ENCODE results near the gene TREM1. TPM values are rescaled to one million over a fixed set of nuclear protein-coding genes. Genes with fewer than 3 reads are reported as not detected.

The TREM1 gene
- total RNA-seq, 1 experiment from 2014 or later, result not detected

DNA sequence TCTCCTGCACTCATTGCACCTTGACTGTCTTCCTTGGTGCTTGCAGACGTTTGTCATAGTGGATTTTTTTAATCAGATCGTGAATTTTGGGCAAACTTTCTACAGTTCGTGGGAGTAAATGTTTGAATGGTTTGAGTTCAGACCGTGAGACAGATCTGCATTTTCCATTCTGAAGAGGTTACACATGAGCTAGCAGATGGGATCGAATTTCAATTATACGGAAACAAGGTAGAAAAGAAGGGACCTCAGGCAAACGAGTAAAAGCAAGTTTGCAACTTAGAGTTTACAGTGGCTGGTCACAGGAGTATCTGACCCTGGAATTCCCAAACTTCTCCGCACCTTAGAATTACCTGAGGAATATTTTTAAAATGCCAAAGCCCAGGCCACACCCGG lies 31.8 kb upstream of the TREM1 start:
- Mint-ChIP-seq H3K9me3 (ENCODE audit: unreplicated experiment) (no peaks in the 10 kb centered on the region), H3K27ac (ENCODE audit: unreplicated experiment) (no peak overlapping the region), H3K36me3 (ENCODE audit: insufficient read depth, unreplicated experiment) (no peaks in the 10 kb centered on the region), H3K4me1 (ENCODE audit: low read depth, unreplicated experiment) (peaks cover 8% of the 10 kb centered on the region), H3K27me3 (ENCODE audit: insufficient read depth, unreplicated experiment) (peaks cover 23% of the 10 kb centered on the region), H3K4me3 (ENCODE audit: unreplicated experiment) (peak overlapping the region; percentile 11)
- ChIA-PET CTCF (interaction anchor here (0.6 to 1.1 kb wide), 2 partner anchors 11 to 136 kb away, joined by 3 read pairs; no protein-coding TSS in a partner anchor), POLR2A (no interaction called here)
- no peak for TF ChIP-seq CTCF (IDR thresholded peaks at IDR 0.05; ENCODE audit: insufficient read depth in 1 of 2, low read depth in 1 of 2, low read length in 1 of 2, severe bottlenecking in 1 of 2, unreplicated experiment in 1 of 2)
- DNase-seq, result no peak
- Histone ChIP-seq H3K9me3 (no peaks in the 10 kb centered on the region), H3K4me3 (ENCODE audit: low read depth, low read length) (no peak overlapping the region), H3K4me1 (no peaks in the 10 kb centered on the region), H3K27me3 (replicated peaks; ENCODE audit: control insufficient read depth, insufficient read depth, low read length) (no peaks in the 10 kb centered on the region; the same call in 1 of the 2 replicates), H3K36me3 (ENCODE audit: control insufficient read depth, insufficient read depth, low read length) (no peaks in the 10 kb centered on the region)
- no TSS peak for BruUV-seq (replicated peaks)
- intact Hi-C loops (cut with micrococcal nuclease; ENCODE audit: unreplicated experiment), result loop anchor here (1.0 to 10.0 kb wide), 4 partner anchors 12 to 225 kb away; no protein-coding TSS in a partner anchor

DNA sequence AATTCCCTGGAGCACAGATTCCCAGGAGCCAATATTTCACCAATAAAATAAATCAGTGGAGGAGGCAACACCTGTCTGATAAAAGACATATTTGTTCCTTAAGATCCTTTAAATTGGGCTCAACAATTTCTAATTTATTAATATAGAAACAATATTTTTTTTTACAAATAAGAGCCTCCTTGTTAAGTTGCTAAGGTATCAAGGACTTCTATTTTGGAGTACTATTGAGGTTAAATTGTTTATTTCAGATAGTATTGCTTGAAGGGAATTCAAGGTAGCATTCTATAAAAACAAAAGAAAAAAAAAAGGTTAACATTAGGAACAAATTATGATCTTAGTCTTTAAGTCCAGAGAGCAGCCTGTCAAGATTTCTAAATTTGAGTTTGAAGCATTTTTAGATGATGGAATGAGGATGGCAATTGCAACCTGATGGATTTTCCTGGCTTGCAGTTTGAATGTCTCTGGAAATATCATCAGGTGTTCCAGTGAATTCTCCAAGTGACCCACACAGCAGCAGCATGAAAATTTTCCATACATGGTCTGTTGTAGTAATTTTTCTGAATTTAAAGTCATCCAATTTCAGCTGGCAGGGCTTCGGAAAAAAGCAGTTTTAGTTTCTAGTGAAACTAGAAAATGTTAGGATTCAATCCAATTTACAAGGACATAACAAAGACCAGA lies 29.6 kb upstream of the TREM1 start:
- no peaks in the 10 kb centered on the region for H3K36me3 ChIP-seq (ENCODE audit: control insufficient read depth, insufficient read depth, low read length)
- no peak for TF ChIP-seq CTCF (IDR thresholded peaks at IDR 0.05; ENCODE audit: insufficient read depth in 1 of 2, low read depth in 1 of 2, low read length in 1 of 2, severe bottlenecking in 1 of 2, unreplicated experiment in 1 of 2)
- POLR2A ChIA-PET, result no interaction called here
- no peak for DNase-seq
- Mint-ChIP-seq H3K9me3 (ENCODE audit: unreplicated experiment) (no peaks in the 10 kb centered on the region), H3K27me3 (ENCODE audit: insufficient read depth, unreplicated experiment) (peaks cover 41% of the 10 kb centered on the region), H3K36me3 (ENCODE audit: insufficient read depth, unreplicated experiment) (no peaks in the 10 kb centered on the region), H3K27ac (ENCODE audit: unreplicated experiment) (no peak overlapping the region), H3K4me3 (ENCODE audit: unreplicated experiment) (no peak overlapping the region), H3K4me1 (ENCODE audit: low read depth, unreplicated experiment) (peaks cover 8% of the 10 kb centered on the region)
- H3K27me3 ChIP-seq (replicated peaks; ENCODE audit: control insufficient read depth, insufficient read depth, low read length), result no peaks in the 10 kb centered on the region; the same call in 1 of the 2 replicates
- no TSS peak for BruUV-seq (replicated peaks)
- H3K4me1 ChIP-seq, result no peaks in the 10 kb centered on the region
- CTCF ChIA-PET, result no interaction called here
- no peaks in the 10 kb centered on the region for H3K9me3 ChIP-seq
- H3K4me3 ChIP-seq (ENCODE audit: low read depth, low read length), result no peak overlapping the region
- intact Hi-C loops (cut with micrococcal nuclease; ENCODE audit: unreplicated experiment), result loop anchor here (10.0 kb wide), 1 partner anchor 131 kb away; no protein-coding TSS in a partner anchor

DNA sequence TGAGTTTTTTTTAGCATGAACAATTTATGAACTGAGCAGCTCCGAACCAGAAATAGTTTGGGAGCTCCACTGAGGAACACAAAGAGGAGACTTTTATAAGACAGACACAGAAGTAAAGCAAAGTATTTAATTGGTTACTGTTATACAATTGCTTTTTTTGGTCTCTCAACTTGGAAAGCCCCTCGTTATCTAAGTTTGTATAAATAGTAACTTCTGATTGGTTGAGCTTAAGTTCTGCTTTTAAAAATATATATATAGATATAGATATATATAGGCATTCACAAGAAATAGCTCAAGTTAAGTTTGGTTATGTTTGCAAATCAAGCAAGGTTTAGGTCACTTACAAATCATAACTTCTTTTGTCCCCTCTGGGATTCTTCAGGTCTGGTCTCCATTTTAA lies 28.7 kb upstream of the TREM1 start:
- H3K9me3 ChIP-seq, result no peaks in the 10 kb centered on the region
- no peak overlapping the region for H3K27ac Mint-ChIP-seq (ENCODE audit: unreplicated experiment)
- ChIA-PET POLR2A (no interaction called here), CTCF (no interaction called here)
- no TSS peak for BruUV-seq (replicated peaks)
- no peaks in the 10 kb centered on the region for H3K36me3 Mint-ChIP-seq (ENCODE audit: insufficient read depth, unreplicated experiment)
- H3K27me3 ChIP-seq (replicated peaks; ENCODE audit: control insufficient read depth, insufficient read depth, low read length), result no peaks in the 10 kb centered on the region; the same call in 1 of the 2 replicates
- TF ChIP-seq CTCF (IDR thresholded peaks at IDR 0.05; ENCODE audit: insufficient read depth in 1 of 2, low read depth in 1 of 2, low read length in 1 of 2, severe bottlenecking in 1 of 2, unreplicated experiment in 1 of 2), result no peak
- H3K36me3 ChIP-seq (ENCODE audit: control insufficient read depth, insufficient read depth, low read length), result no peaks in the 10 kb centered on the region
- intact Hi-C loops (cut with micrococcal nuclease; ENCODE audit: unreplicated experiment), result loop anchor here (10.0 kb wide), 1 partner anchor 130 kb away; no protein-coding TSS in a partner anchor
- no peak overlapping the region for H3K4me3 ChIP-seq (ENCODE audit: low read depth, low read length)
- H3K4me3 Mint-ChIP-seq (ENCODE audit: unreplicated experiment), result no peak overlapping the region
- no peak for DNase-seq
- no peaks in the 10 kb centered on the region for H3K9me3 Mint-ChIP-seq (ENCODE audit: unreplicated experiment)
- H3K27me3 Mint-ChIP-seq (ENCODE audit: insufficient read depth, unreplicated experiment), result peaks cover 41% of the 10 kb centered on the region
- no peaks in the 10 kb centered on the region for H3K4me1 ChIP-seq
- H3K4me1 Mint-ChIP-seq (ENCODE audit: low read depth, unreplicated experiment), result peaks cover 8% of the 10 kb centered on the region

All from Caco-2 (cell line).